ENCODE data around the gene CENPF.

CENPF gene

GRCh38 chr1:214602764-214603657 is at the start of gene CENPF:
TSS of gene CENPF (plus strand) at chr1:214603195. CDS start at chr1:214613755, 10,560 bp downstream.
- peaks cover 40% of the 10 kb centered on the region for H3K36me3 ChIP-seq (ENCODE audit: insufficient read depth, low read length)
- ATAC-seq (ENCODE audit: insufficient read depth, low read depth): peak; percentile 93
- H3K27me3 ChIP-seq (ENCODE audit: insufficient read depth, low read length, poor library complexity): no peaks in the 10 kb centered on the region
- peak within 1 kb of the TSS; percentile 96 for H3K27ac ChIP-seq (ENCODE audit: low read length)
- H3K4me2 ChIP-seq (ENCODE audit: insufficient read depth, low read length): peak within 1 kb of the TSS; percentile 87
- peak; percentile 97 for DNase-seq
- H2AFZ ChIP-seq (ENCODE audit: low read depth, low read length): peak within 1 kb of the TSS; percentile 90
- H3K4me1 ChIP-seq (ENCODE audit: insufficient read depth, low read length): peaks cover 28% of the 10 kb centered on the region
- H3K9me3 ChIP-seq (ENCODE audit: insufficient read depth, low read length, severe bottlenecking): no peaks in the 10 kb centered on the region
- peak within 1 kb of the TSS; percentile 90 to 93 for H3K4me3 ChIP-seq (ENCODE audit: low read depth in 1 of 2, low read length in 2 of 2)
- H3K79me2 ChIP-seq (ENCODE audit: insufficient read depth, low read length): peaks cover 50% of the 10 kb centered on the region
- peak within 1 kb of the TSS; percentile 95 for H3K9ac ChIP-seq (ENCODE audit: low read depth, low read length)
- peaks cover 23% of the 10 kb centered on the region for H4K20me1 ChIP-seq (ENCODE audit: insufficient read depth, low read length)
- no peak for TF ChIP-seq EZH2 (IDR thresholded peaks at IDR 0.05; ENCODE audit: borderline replicate concordance, low read depth, low read length, severe bottlenecking)
- TF ChIP-seq CTCF (IDR thresholded peaks at IDR 0.05; ENCODE audit: borderline replicate concordance, extremely low read depth, low read length, poor library complexity, severe bottlenecking): peak; percentile 6

GRCh38 chr1:214557952-214558735 is 44.9 kb upstream of the CENPF start:
- Histone ChIP-seq H3K4me1 (ENCODE audit: insufficient read depth, low read length) (no peaks in the 10 kb centered on the region), H3K9me3 (ENCODE audit: insufficient read depth, low read length, severe bottlenecking) (no peaks in the 10 kb centered on the region), H2AFZ (ENCODE audit: low read depth, low read length) (no peak overlapping the region), H3K36me3 (ENCODE audit: insufficient read depth, low read length) (no peaks in the 10 kb centered on the region), H3K4me2 (ENCODE audit: insufficient read depth, low read length) (no peak overlapping the region), H3K27ac (ENCODE audit: low read length) (no peak overlapping the region), H4K20me1 (ENCODE audit: insufficient read depth, low read length) (no peaks in the 10 kb centered on the region), H3K9ac (ENCODE audit: low read depth, low read length) (no peak overlapping the region), H3K4me3 (ENCODE audit: low read depth in 1 of 2, low read length in 2 of 2) (no peak overlapping the region), H3K79me2 (ENCODE audit: insufficient read depth, low read length) (no peaks in the 10 kb centered on the region), H3K27me3 (ENCODE audit: insufficient read depth, low read length, poor library complexity) (no peaks in the 10 kb centered on the region)
- TF ChIP-seq CTCF (IDR thresholded peaks at IDR 0.05; ENCODE audit: borderline replicate concordance, extremely low read depth, low read length, poor library complexity, severe bottlenecking) (no peak), EZH2 (IDR thresholded peaks at IDR 0.05; ENCODE audit: borderline replicate concordance, low read depth, low read length, severe bottlenecking) (no peak)
- DNase-seq (no peak), ATAC-seq (ENCODE audit: insufficient read depth, low read depth) (no peak)

- Histone ChIP-seq H3K27me3 (ENCODE audit: insufficient read depth, low read length, poor library complexity) (no peaks in the 10 kb centered on the region), H4K20me1 (ENCODE audit: insufficient read depth, low read length) (no peaks in the 10 kb centered on the region), H3K4me2 (ENCODE audit: insufficient read depth, low read length) (no peak overlapping the region), H3K79me2 (ENCODE audit: insufficient read depth, low read length) (no peaks in the 10 kb centered on the region), H3K4me1 (ENCODE audit: insufficient read depth, low read length) (no peaks in the 10 kb centered on the region), H3K36me3 (ENCODE audit: insufficient read depth, low read length) (no peaks in the 10 kb centered on the region), H2AFZ (ENCODE audit: low read depth, low read length) (no peak overlapping the region), H3K4me3 (ENCODE audit: low read depth in 1 of 2, low read length in 2 of 2) (no peak overlapping the region), H3K9ac (ENCODE audit: low read depth, low read length) (no peak overlapping the region), H3K27ac (ENCODE audit: low read length) (no peak overlapping the region), H3K9me3 (ENCODE audit: insufficient read depth, low read length, severe bottlenecking) (no peaks in the 10 kb centered on the region)
- ATAC-seq (ENCODE audit: insufficient read depth, low read depth) (no peak), DNase-seq (no peak)
- TF ChIP-seq CTCF (IDR thresholded peaks at IDR 0.05; ENCODE audit: borderline replicate concordance, extremely low read depth, low read length, poor library complexity, severe bottlenecking) (no peak), EZH2 (IDR thresholded peaks at IDR 0.05; ENCODE audit: borderline replicate concordance, low read depth, low read length, severe bottlenecking) (no peak)
Measured at GRCh38 chr1:214563881-214564280, 39.1 kb upstream of the CENPF start.
